Activated CD4-positive, alpha-beta T cell treated with anti-CD3 and anti-CD28 coated beads, Interleukin-2, amount 50 U/mL, for 24 hours (primary cell): ENCODE measurements around the gene FNDC8.
"Not testable (repeated sequence)": the region's sequence is repeated elsewhere in the genome, so short reads cannot be mapped to it uniquely, and the experiment has no call there.

ENCODE experiments used
- DNase-seq, 2 donors: peaks; one replicate each; pipeline ENCODE4 v3.0.0-alpha.2; 2020; ENCODE audit warnings: low read depth in 1 of 2, low spot score in 1 of 2

FNDC8 gene

DNA sequence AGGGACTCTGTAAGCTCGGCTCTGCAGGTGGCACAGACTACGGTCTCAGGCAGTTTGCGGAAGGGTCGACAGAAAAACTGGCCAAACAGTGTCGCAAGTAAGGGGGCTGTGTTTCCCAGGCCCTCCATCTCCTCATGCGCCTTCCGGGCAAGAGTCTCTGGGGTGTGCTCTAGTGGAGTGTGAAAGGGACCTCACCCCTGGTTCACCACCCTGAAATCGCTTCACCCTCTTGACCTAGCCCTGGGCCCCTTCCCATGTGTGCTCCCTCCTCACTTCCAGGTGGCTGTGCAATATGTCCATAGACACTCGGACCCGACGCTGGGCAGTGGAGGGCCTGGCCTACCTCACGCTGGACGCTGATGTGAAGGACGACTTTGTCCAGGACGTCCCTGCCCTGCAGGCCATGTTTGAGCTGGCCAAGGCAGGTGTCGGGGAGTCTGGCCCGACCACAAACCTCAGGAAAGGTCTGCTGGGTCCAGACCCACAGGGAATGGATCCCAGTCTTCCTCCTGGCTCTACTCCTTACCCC lies 48.5 kb downstream of the FNDC8 start:
- DNase-seq = no peak

DNA sequence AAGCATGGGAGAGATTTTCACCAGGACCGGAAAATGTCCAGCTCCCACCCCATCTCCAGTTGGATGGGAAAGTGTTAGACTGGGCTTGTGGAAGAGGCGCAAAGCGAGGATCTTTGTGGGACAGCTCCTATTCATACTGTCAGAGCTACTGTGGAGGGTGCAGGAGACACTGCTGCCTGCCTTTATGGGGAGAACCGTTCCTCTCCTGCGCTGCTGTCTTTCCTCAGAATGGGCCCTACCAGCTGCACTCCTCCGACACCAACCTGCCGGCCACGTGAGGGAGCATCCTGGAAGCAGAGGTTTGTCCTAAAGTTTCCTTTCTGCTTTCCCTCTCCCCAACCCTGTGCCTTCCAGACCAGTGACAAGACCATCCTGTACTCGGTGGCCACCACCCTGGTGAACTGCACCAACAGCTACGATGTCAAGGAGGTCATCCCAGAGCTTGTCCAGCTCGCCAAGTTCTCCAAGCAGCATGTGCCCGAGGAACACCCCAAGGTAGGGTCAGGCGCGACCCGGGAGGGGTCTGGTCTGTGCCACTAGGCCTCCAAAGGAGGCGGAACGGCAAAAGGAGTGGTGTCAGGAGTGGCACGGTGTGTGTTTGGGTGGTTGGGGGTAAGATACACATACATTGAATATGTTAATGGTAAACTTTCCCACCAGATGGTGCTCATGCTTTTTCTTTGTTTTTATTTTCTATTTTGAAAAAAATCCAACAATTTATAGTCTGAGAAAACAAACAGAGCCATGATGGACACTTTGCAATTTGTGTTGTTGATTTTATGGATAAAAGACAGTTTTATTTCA lies 49.8 kb downstream of the FNDC8 start:
- DNase-seq = peak in 1 of 2 donors; percentile 6

GRCh38 chr17:35171834-35172233 lies 50.4 kb downstream of the FNDC8 start:
- DNase-seq = no peak

- not testable (repeated sequence) for DNase-seq
These were observed 50.9 kb downstream of the FNDC8 start for GRCh38 chr17:35172321-35172720.

DNA sequence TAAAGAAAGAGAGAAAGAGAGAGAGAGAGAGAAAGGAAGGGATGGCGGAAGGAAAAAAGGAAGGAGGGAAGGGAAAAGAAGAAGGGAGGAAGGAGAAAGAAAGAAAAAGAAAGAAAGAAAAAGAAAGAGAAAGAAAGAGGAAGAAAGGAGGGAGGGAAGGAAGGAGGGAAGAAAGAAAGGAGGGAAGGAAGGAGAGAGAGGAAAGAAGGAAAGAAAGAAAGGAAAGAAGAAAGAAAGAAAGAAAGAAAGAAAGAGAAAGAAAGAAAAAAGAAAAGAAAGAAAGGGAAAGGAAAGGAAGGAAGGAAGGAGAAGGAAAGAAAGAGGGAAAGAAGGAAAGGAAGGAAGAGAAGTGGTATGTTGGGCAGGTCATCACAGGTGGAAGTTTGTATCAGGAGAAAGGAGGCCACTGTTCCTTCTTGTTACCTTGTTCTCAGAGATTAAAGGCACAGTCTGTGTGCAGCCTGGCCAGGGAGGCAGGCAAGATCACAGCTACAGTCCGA lies 53.5 kb downstream of the FNDC8 start:
- no peak for DNase-seq

- DNase-seq = no peak
These were observed 54.4 kb downstream of the FNDC8 start for GRCh38 chr17:35175638-35176415.

DNA sequence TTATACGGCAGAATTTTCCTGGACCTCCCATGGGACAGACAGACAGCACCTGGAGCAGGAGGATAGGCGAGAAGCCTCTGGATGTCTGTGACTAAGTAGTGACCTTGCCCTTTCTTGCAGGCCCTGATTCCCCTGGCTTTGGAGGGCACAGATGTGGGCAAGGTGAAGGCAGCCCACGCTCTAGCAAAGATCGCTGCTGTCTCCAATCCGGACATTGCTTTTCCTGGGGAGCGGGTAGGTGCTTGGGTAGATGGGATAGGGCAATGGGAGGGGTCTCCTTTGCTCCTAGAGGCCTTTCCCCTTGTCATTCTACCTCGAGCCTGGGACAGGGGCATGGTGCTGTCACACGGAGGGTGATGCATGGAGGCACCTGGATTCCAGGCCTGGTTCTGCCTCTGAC lies 55.5 kb downstream of the FNDC8 start:
- DNase-seq = no peak

DNA sequence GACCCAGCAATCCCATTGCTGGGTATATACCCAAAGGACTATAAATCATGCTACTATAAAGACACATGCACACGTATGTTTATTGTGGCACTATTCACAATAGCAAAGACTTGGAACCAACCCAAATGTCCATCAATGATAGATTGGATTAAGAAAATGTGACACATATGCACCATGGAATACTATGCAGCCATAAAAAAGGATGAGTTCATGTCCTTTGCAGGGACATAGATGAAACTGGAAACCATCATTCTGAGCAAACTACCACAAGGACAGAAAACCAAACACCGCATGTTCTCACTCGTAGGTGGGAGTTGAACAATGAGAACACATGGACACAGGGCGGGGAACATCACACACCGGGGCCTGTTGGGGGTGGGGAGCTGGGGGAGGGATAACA lies 58.0 kb downstream of the FNDC8 start:
- DNase-seq = not testable (repeated sequence)
